K562 (cell line): Measurements from ENCODE around the gene SCYL2. TPM values are rescaled to one million over a fixed set of nuclear protein-coding genes. Genes with fewer than 3 reads are reported as not detected.
A peak's percentile ranks its signal among the peaks of the same experiment; 100 is the strongest.

Experiments
- ATAC-seq: fragments of 200-7000 bp; cut with Tn5 transposase; 3 replicates; pipeline ENCODE4 v1.9.1; 2020; ENCODE audit warnings: moderate library complexity
- BruUV-seq: library from RNA; stranded (reverse); fragments of 400-500 nt; replicated peaks from 2 replicates; lab custom pipeline; 2021; lab: Mats Ljungman, UMichigan
- CTCF ChIA-PET: fragments of 300-600 bp; formaldehyde crosslinking; extraction: SDS; loops from one replicate; lab custom pipeline; 2021; ENCODE audit warnings: low intra/inter-chr PET ratio; lab: Yijun Ruan, JAX
- POLR2A ChIA-PET: fragments of 300-600, 350-650 bp; sonication (Branson Sonifier 250); formaldehyde crosslinking; extraction: SDS; loops from one replicate; lab custom pipeline; 2021; ENCODE audit warnings: antibody characterized with exemption, inconsistent platforms; lab: Yijun Ruan, JAX
- DNase-seq, 4 experiments: peaks; one replicate each; pipeline versions ENCODE4 v3.0.0 to v3.0.0-alpha.2; 2011 to 2018; ENCODE audit warnings: low spot score in 3 of 4, mixed read lengths in 3 of 4; ENCODE audit errors: extremely low read depth in 1 of 4
- FAIRE-seq: peaks from 2 replicates; lab custom pipeline; 2011; peaks lifted over from hg19 to GRCh38; lab: Jason Lieb, UNC
- H2AFZ ChIP-seq: 2 replicates; pipeline ENCODE4 v1.6.0; 2011; ENCODE audit warnings: low read depth, low read length, control low read depth, inconsistent platforms
- H3K27ac ChIP-seq: fragments of 200-600 bp; 3 replicates; pipeline ENCODE4 v1.8.0; 2011; ENCODE audit warnings: low read depth, mild to moderate bottlenecking, control low read depth, inconsistent platforms, low read length, moderate library complexity, mixed read lengths; ENCODE audit errors: extremely low read depth
- H3K27me3 ChIP-seq, 2 experiments: fragments of 300-600 bp in 1 of 2; 2 replicates in 1 of 2; 3 replicates in 1 of 2; pipeline versions ENCODE4 v1.6.0 to v1.8.0; 2011; ENCODE audit warnings: inconsistent platforms in 2 of 2, low read length in 2 of 2, mild to moderate bottlenecking in 1 of 2, mixed read lengths in 1 of 2, moderate library complexity in 1 of 2; ENCODE audit not compliant: control insufficient read depth in 2 of 2, insufficient read depth in 2 of 2
- H3K36me3 ChIP-seq: fragments of 300-600 bp; 3 replicates; pipeline ENCODE4 v1.8.0; 2011; ENCODE audit warnings: mild to moderate bottlenecking, low read length, inconsistent platforms; ENCODE audit not compliant: control insufficient read depth, insufficient read depth
- H3K4me1 ChIP-seq, 2 experiments: fragments of 200-600 bp in 1 of 2; replicated peaks in 1 of 2; 2 replicates in 1 of 2; 3 replicates in 1 of 2; pipeline versions ENCODE4 v1.5.1 to v1.8.0; 2011; ENCODE audit warnings: inconsistent platforms in 2 of 2, low read length in 2 of 2, mild to moderate bottlenecking in 1 of 2, mixed read lengths in 1 of 2, moderate library complexity in 1 of 2; ENCODE audit not compliant: control insufficient read depth in 2 of 2, insufficient read depth in 2 of 2
- H3K4me2 ChIP-seq: 2 replicates; pipeline ENCODE4 v1.6.1; 2011; ENCODE audit warnings: low read length, control low read depth, inconsistent platforms, mixed read lengths; ENCODE audit not compliant: insufficient read depth
- H3K4me3 ChIP-seq: fragments of 200-600 bp; sonication (generic), shearing (Covaris generic); 2 replicates; pipeline ENCODE4 v1.5.1; 2016; ENCODE audit warnings: control low read depth, inconsistent platforms
- H3K79me2 ChIP-seq: fragments of 200-600 bp; 3 replicates; pipeline ENCODE4 v1.8.0; 2011; ENCODE audit warnings: low read length, inconsistent platforms; ENCODE audit not compliant: control insufficient read depth, insufficient read depth
- H3K9ac ChIP-seq, 2 experiments: 2 replicates each; pipeline versions ENCODE4 v1.6.0 to v1.6.1; 2011; ENCODE audit warnings: low read depth in 2 of 2, low read length in 2 of 2, control low read depth in 1 of 2, inconsistent platforms in 1 of 2, mild to moderate bottlenecking in 1 of 2, mixed read lengths in 1 of 2; ENCODE audit not compliant: insufficient read depth in 1 of 2
- H3K9me1 ChIP-seq: one replicate; pipeline ENCODE4 v1.6.0; 2011; ENCODE audit warnings: inconsistent platforms, mild to moderate bottlenecking, low read length, moderate library complexity; ENCODE audit not compliant: control insufficient read depth, insufficient read depth
- H3K9me3 ChIP-seq: replicated peaks from 2 replicates; pipeline ENCODE4 v1.5.1; 2011; ENCODE audit warnings: low read depth, low read length, inconsistent platforms; ENCODE audit not compliant: control insufficient read depth, insufficient read depth
- H4K20me1 ChIP-seq: replicated peaks from 2 replicates; pipeline ENCODE4 v1.6.1; 2011; ENCODE audit warnings: low read length, inconsistent platforms, mixed read lengths; ENCODE audit not compliant: control insufficient read depth, insufficient read depth
- CXXC5 ChIP-seq: fragments of 250-450 bp; sonication (Bioruptor Pico); IDR thresholded peaks from 2 replicates; pipeline ENCODE4 v1.8.0; 2022; ENCODE audit warnings: inconsistent platforms, mild to moderate bottlenecking, moderate library complexity
- IRF2 ChIP-seq: sonication (generic); formaldehyde crosslinking; IDR thresholded peaks from 2 replicates; pipeline ENCODE4 v1.8.1; 2022; ENCODE audit warnings: mild to moderate bottlenecking, missing genetic modification reagents
- MAFK ChIP-seq: IDR thresholded peaks from 2 replicates; pipeline ENCODE4 v1.6.1; 2011; ENCODE audit warnings: low read length, improper control_type of control experiment
- NCOA4 ChIP-seq: fragments of 450-650 bp; IDR thresholded peaks from 2 replicates; pipeline ENCODE4 v1.6.1; 2018; ENCODE audit warnings: mild to moderate bottlenecking; ENCODE audit not compliant: partially characterized antibody
- OTX1 ChIP-seq: fragments of 450-650 bp; formaldehyde crosslinking; IDR thresholded peaks from 2 replicates; pipeline ENCODE4 v1.4.0; 2022; ENCODE audit warnings: mild to moderate bottlenecking
- RBM17 ChIP-seq: fragments of 200-400 bp; formaldehyde crosslinking; IDR thresholded peaks from 2 replicates; pipeline ENCODE4 v1.6.1; 2017; ENCODE audit warnings: low read depth, mild to moderate bottlenecking, low read length, borderline replicate concordance
- RFX1 ChIP-seq: fragments of 450-650 bp; IDR thresholded peaks from 2 replicates; pipeline ENCODE4 v1.6.1; 2016; ENCODE audit warnings: mild to moderate bottlenecking, moderate library complexity
- TCF7 ChIP-seq: sonication (generic); IDR thresholded peaks from 2 replicates; pipeline ENCODE4 v1.6.1; 2016; ENCODE audit warnings: antibody characterized with exemption, borderline replicate concordance
- ZBTB11 ChIP-seq, 3 experiments: fragments of 200-800 bp in 1 of 3; fragments of 250-450 bp in 1 of 3; fragments of 450-650 bp in 1 of 3; sonication (Bioruptor Pico) in 1 of 3; sonication (Bioruptor generic) in 1 of 3; formaldehyde crosslinking in 1 of 3; IDR thresholded peaks; 2 replicates each; pipeline versions ENCODE4 v1.6.1 to v1.8.0; 2016 to 2022; ENCODE audit warnings: mild to moderate bottlenecking in 2 of 3, missing genetic modification characterization in 2 of 3, missing compliant biosample characterization in 1 of 3, moderate library complexity in 1 of 3
- ZHX1 ChIP-seq: fragments of 150-350 bp; conservative IDR thresholded peaks from 2 replicates; pipeline ENCODE4 v1.6.1; 2014; ENCODE audit warnings: low read length
- ZNF780A ChIP-seq: fragments of 250-450 bp; sonication (Bioruptor Pico); IDR thresholded peaks from 2 replicates; pipeline ENCODE4 v1.5.0; 2021; ENCODE audit warnings: mild to moderate bottlenecking
- ZNF830 ChIP-seq: fragments of 250-450 bp; sonication (Bioruptor Pico); IDR thresholded peaks from 2 replicates; pipeline ENCODE4 v1.5.0; 2021; ENCODE audit warnings: mild to moderate bottlenecking
- WGBS: fragments of 100-300 bp; shearing (Covaris generic); methylation state at CpG from one replicate; pipeline ENCODE4 v1.1.6; 2016; ENCODE audit warnings: low coverage, mixed read lengths; ENCODE audit not compliant: insufficient coverage; ENCODE audit errors: missing lambda C conversion rate; 5-methylcytosine and 5-hydroxymethylcytosine counted together
- in situ Hi-C: fragments of 300-500 bp; cut with MboI; formaldehyde crosslinking; loops from 4 replicates; pipeline ENCODE4 v1.15.0; 2018; ENCODE audit warnings: inconsistent platforms, mixed read lengths
- intact Hi-C: fragments of 100-400 bp; cut with micrococcal nuclease; formaldehyde crosslinking; loops from 2 replicates; pipeline ENCODE4 v1.14.2; 2022
- polyA plus RNA-seq, 8 experiments: library from polyadenylated mRNA; depleted of rRNA in 4 of 8; stranded (reverse) in 5 of 8; unstranded in 3 of 8; fragments of >200 nt; fragmentation: Nextera tagmentation in 2 of 8; fragmentation: Illumina TruSeq in 1 of 8; extraction: Ambion mirVana in 2 of 8; extraction: Trizol in 1 of 8; gene quantifications; 2 replicates each; pipeline versions ENCODE4 v1.2.1 to v1.2.3, GENCODE V29; 2011 to 2014; ENCODE audit warnings: inconsistent platforms in 1 of 8, missing spikeins in 1 of 8
- total RNA-seq, 7 experiments: library from RNA; depleted of rRNA in 6 of 7; stranded (reverse); fragments of >200 nt in 6 of 7; fragmentation: Illumina TruSeq in 2 of 7; extraction: Trizol in 2 of 7; gene quantifications; 2 replicates each; pipeline versions ENCODE4 v1.2.1 to v1.2.3, GENCODE V29; 2011 to 2021; ENCODE audit warnings: low replicate concordance in 1 of 7

The SCYL2 gene
- total and polyA plus RNA-seq, 9 of the 15 experiments (the other 6 are each of a cell fraction or from before 2014, with no cell fraction given) = 9.9 to 49.0 (median 32.9) TPM

- TF ChIP-seq NCOA4 (no peak), OTX1 (CRISPR knock-in tag) (no peak)
These were observed 106.1 kb downstream of the SCYL2 start (continued) for GRCh38 chr12:100372853-100373640.

GRCh38 chr12:100375038-100375735 is 108.2 kb downstream of the SCYL2 start:
- no peak for FAIRE-seq
- H3K4me2 ChIP-seq = no peak overlapping the region
- ChIA-PET POLR2A (interaction anchor here (0.5 kb wide), 1 partner anchor 92 kb away, joined by 3 read pairs; no protein-coding TSS in a partner anchor), CTCF (no interaction called here)
- 0% methylated on average over 11 of the region's 12 CpGs for WGBS
- intact Hi-C loops = no loop called here
- H3K9ac ChIP-seq = no peak overlapping the region
- H3K36me3 ChIP-seq = no peaks in the 10 kb centered on the region
- ATAC-seq = peak; percentile 36; the same call in 1 of the 3 replicates
- H4K20me1 ChIP-seq = no peaks in the 10 kb centered on the region
- no TSS peak for BruUV-seq
- H2AFZ ChIP-seq = no peak overlapping the region
- H3K9me1 ChIP-seq = no peaks in the 10 kb centered on the region
- H3K27ac ChIP-seq = no peak overlapping the region
- no peak overlapping the region for H3K4me3 ChIP-seq
- in situ Hi-C loops = no loop called here
- H3K4me1 ChIP-seq = no peaks in the 10 kb centered on the region
- peaks cover 3 to 25% of the 10 kb centered on the region in 2 experiments; a peak in 3 of 5 replicates for H3K27me3 ChIP-seq
- no peaks in the 10 kb centered on the region for H3K9me3 ChIP-seq
- DNase-seq = no peak
- H3K79me2 ChIP-seq = no peaks in the 10 kb centered on the region
- no peak for TF ChIP-seq ZNF830 (CRISPR knock-in tag)
- TF ChIP-seq CXXC5 = no peak
- TF ChIP-seq IRF2 (CRISPR knock-in tag) = no peak
- TF ChIP-seq RFX1 = no peak
- no peak for TF ChIP-seq RBM17
- no peak for TF ChIP-seq MAFK
- TF ChIP-seq ZHX1 = no peak
- TF ChIP-seq ZBTB11 (CRISPR knock-in tag; IDR thresholded peaks at IDR 0.05) = no peak
- no peak for TF ChIP-seq ZNF780A (CRISPR knock-in tag)
- no peak for TF ChIP-seq TCF7
